Testis (tissue), 3 donors: ENCODE measurements around the gene ATP13A4. TPM values are rescaled to one million over a fixed set of nuclear protein-coding genes. Genes with fewer than 3 reads are reported as not detected.
"Not testable (repeated sequence)": the region's sequence is repeated elsewhere in the genome, so short reads cannot be mapped to it uniquely, and the experiment has no call there.

Source experiments
- DNase-seq: peaks from one replicate; pipeline ENCODE4 v3.0.0-alpha.2; 2019
- H3K27ac ChIP-seq, 2 donors: fragments of 200-600 bp; sonication (generic); one replicate each; pipeline ENCODE4 v1.5.1; 2019
- H3K27me3 ChIP-seq: fragments of 200-600 bp; sonication (generic); one replicate; pipeline ENCODE4 v1.5.1; 2019
- H3K36me3 ChIP-seq: fragments of 200-600 bp; sonication (generic); one replicate; pipeline ENCODE4 v1.5.1; 2017; ENCODE audit warnings: low read depth; ENCODE audit errors: missing control alignments
- H3K4me1 ChIP-seq: fragments of 200-600 bp; sonication (generic); one replicate; pipeline ENCODE4 v1.5.1; 2019
- H3K4me3 ChIP-seq, 2 donors: fragments of 200-600 bp; sonication (generic); one replicate each; pipeline ENCODE4 v1.5.1; 2017 to 2019
- H3K9me3 ChIP-seq: fragments of 200-600 bp; sonication (generic); one replicate; pipeline ENCODE4 v1.5.1; 2017
- CTCF ChIP-seq, 3 experiments: fragments of 450-650 bp in 2 of 3; fragments of 200-600 bp in 1 of 3; sonication (generic) in 1 of 3; IDR thresholded peaks; one replicate each; pipeline ENCODE4 v1.5.1; 2016 to 2019; ENCODE audit warnings: antibody characterized with exemption in 3 of 3, mild to moderate bottlenecking in 2 of 3, moderate library complexity in 1 of 3
- POLR2A ChIP-seq: fragments of 450-650 bp; IDR thresholded peaks from one replicate; pipeline ENCODE4 v1.6.1; 2017; ENCODE audit warnings: antibody characterized with exemption, mild to moderate bottlenecking, moderate library complexity
- WGBS, 2 donors: methylation state at CpG; one replicate each; pipeline ENCODE4 v1.1.5; 2018; 5-methylcytosine and 5-hydroxymethylcytosine counted together
- intact Hi-C: fragments of 100-400 bp; cut with DNase I; formaldehyde crosslinking; loops from one replicate; pipeline ENCODE4 v1.15.1; 2023; ENCODE audit warnings: low total_unique reads
- polyA plus RNA-seq: library from polyadenylated mRNA; stranded (reverse); fragments of 350-450 nt; fragmentation: Illumina TruSeq; extraction: RNeasy Lipid Tissue Mini Kit (QIAGEN cat#74804); gene quantifications from one replicate; pipeline ENCODE4 v1.2.3, GENCODE V29; 2014; ENCODE audit warnings: low read depth, low replicate concordance; ENCODE audit not compliant: insufficient read depth
- total RNA-seq, 2 donors: library from RNA; depleted of rRNA; stranded (reverse); fragments of >200 nt; gene quantifications; one replicate each; pipeline ENCODE4 v1.2.3, GENCODE V29; 2016

The ATP13A4 gene
- total and polyA plus RNA-seq, 3 donors from 2014 or later = 0.98 to 4.1 (median 1.9) TPM

GRCh38 chr3:193548406-193548805, 6.3 kb downstream of the ATP13A4 start:
- DNase-seq = no peak
- H3K9me3 ChIP-seq = no peaks in the 10 kb centered on the region
- WGBS, 2 donors = 44 to 54% methylated on average over 4 of the region's 4 CpGs
- H3K36me3 ChIP-seq = no peaks in the 10 kb centered on the region
- intact Hi-C loops = no loop called here
- H3K4me3 ChIP-seq = no peak overlapping the region
- H3K4me1 ChIP-seq = no peaks in the 10 kb centered on the region
- H3K27ac ChIP-seq = no peak overlapping the region
- TF ChIP-seq POLR2A (no peak), CTCF (IDR thresholded peaks at IDR 0.05) (no peak)
- no peaks in the 10 kb centered on the region for H3K27me3 ChIP-seq

- Histone ChIP-seq H3K4me1 (no peaks in the 10 kb centered on the region), H3K27me3 (no peaks in the 10 kb centered on the region), H3K4me3 (no peak overlapping the region), H3K9me3 (no peaks in the 10 kb centered on the region), H3K36me3 (no peaks in the 10 kb centered on the region), H3K27ac (no peak overlapping the region)
- TF ChIP-seq POLR2A (no peak), CTCF (IDR thresholded peaks at IDR 0.05) (no peak)
- DNase-seq = no peak
- intact Hi-C loops = no loop called here
Measured at GRCh38 chr3:193546129-193546528, 8.6 kb downstream of the ATP13A4 start.

GRCh38 chr3:193545304-193545703, 9.4 kb downstream of the ATP13A4 start:
- H3K9me3 ChIP-seq = no peaks in the 10 kb centered on the region
- H3K27me3 ChIP-seq = no peaks in the 10 kb centered on the region
- intact Hi-C loops = no loop called here
- WGBS, 2 donors = 93 to 100% methylated on average over 1 of the region's 1 CpG
- DNase-seq = no peak
- H3K4me1 ChIP-seq = no peaks in the 10 kb centered on the region
- no peak for TF ChIP-seq CTCF (IDR thresholded peaks at IDR 0.05)
- no peak for TF ChIP-seq POLR2A
- H3K27ac ChIP-seq = no peak overlapping the region
- H3K4me3 ChIP-seq = no peak overlapping the region
- H3K36me3 ChIP-seq = no peaks in the 10 kb centered on the region

GRCh38 chr3:193544289-193544688, 10.4 kb downstream of the ATP13A4 start:
- Histone ChIP-seq H3K9me3 (no peaks in the 10 kb centered on the region), H3K4me3 (no peak overlapping the region), H3K4me1 (no peaks in the 10 kb centered on the region), H3K27ac (no peak overlapping the region), H3K27me3 (no peaks in the 10 kb centered on the region), H3K36me3 (no peaks in the 10 kb centered on the region)
- intact Hi-C loops = no loop called here
- TF ChIP-seq POLR2A (no peak), CTCF (IDR thresholded peaks at IDR 0.05) (no peak)
- DNase-seq = no peak
- WGBS, 2 donors = 86 to 87% methylated on average over 1 of the region's 1 CpG

GRCh38 chr3:193530231-193531165, 24.2 kb downstream of the ATP13A4 start:
- H3K4me1 ChIP-seq = no peaks in the 10 kb centered on the region
- intact Hi-C loops = no loop called here
- no peaks in the 10 kb centered on the region for H3K36me3 ChIP-seq
- H3K9me3 ChIP-seq = no peaks in the 10 kb centered on the region
- WGBS, 2 donors = 62 to 63% methylated on average over 7 of the region's 7 CpGs
- DNase-seq = no peak
- TF ChIP-seq CTCF (IDR thresholded peaks at IDR 0.05) (no peak), POLR2A (no peak)
- H3K4me3 ChIP-seq = no peak overlapping the region
- H3K27ac ChIP-seq = no peak overlapping the region
- H3K27me3 ChIP-seq = no peaks in the 10 kb centered on the region

- H3K27me3 ChIP-seq, intact Hi-C loops, H3K27ac ChIP-seq, DNase-seq, H3K9me3 ChIP-seq, H3K4me3 ChIP-seq, H3K36me3 ChIP-seq, H3K4me1 ChIP-seq: not testable (repeated sequence)
- WGBS, 2 donors = 77 to 81% methylated on average over 2 of the region's 2 CpGs
Measured at GRCh38 chr3:193526085-193526484, 28.6 kb downstream of the ATP13A4 start.
